NT2/D1 (cell line): ENCODE measurements around the gene RAD1.

Experiments
- DNase-seq: peaks from one replicate; pipeline ENCODE4 v3.0.0-alpha.2; 2011; ENCODE audit warnings: low read depth, low spot score
- H3K27me3 ChIP-seq: 2 replicates; pipeline ENCODE4 v1.6.0; 2011; ENCODE audit warnings: mild to moderate bottlenecking; ENCODE audit not compliant: insufficient read length, insufficient read depth
- H3K36me3 ChIP-seq: 2 replicates; pipeline ENCODE4 v1.6.1; 2011; ENCODE audit warnings: mild to moderate bottlenecking, low read length, mixed read lengths; ENCODE audit not compliant: insufficient read depth, insufficient read length
- H3K4me1 ChIP-seq: 2 replicates; pipeline ENCODE4 v1.5.1; 2011; ENCODE audit not compliant: insufficient read depth, insufficient read length
- H3K4me3 ChIP-seq: 2 replicates; pipeline ENCODE4 v1.5.1; 2011; ENCODE audit warnings: low read depth; ENCODE audit not compliant: insufficient read length
- H3K9ac ChIP-seq: 2 replicates; pipeline ENCODE4 v1.6.0; 2011; ENCODE audit warnings: low read depth; ENCODE audit not compliant: insufficient read length
- H3K9me3 ChIP-seq: 2 replicates; pipeline ENCODE4 v1.5.1; 2011; ENCODE audit warnings: mild to moderate bottlenecking, low read length; ENCODE audit not compliant: insufficient read depth
- SUZ12 ChIP-seq: IDR thresholded peaks from 2 replicates; pipeline ENCODE4 v1.6.1; 2011; ENCODE audit not compliant: insufficient read length, insufficient read depth; ENCODE audit errors: extremely low read depth
- YY1 ChIP-seq: IDR thresholded peaks from 2 replicates; pipeline ENCODE4 v1.6.1; 2011; ENCODE audit not compliant: insufficient read length, insufficient read depth
- ZNF274 ChIP-seq: IDR thresholded peaks from 2 replicates; pipeline ENCODE4 v1.6.1; 2011; ENCODE audit warnings: mild to moderate bottlenecking, low read depth, low read length

The RAD1 gene

DNA sequence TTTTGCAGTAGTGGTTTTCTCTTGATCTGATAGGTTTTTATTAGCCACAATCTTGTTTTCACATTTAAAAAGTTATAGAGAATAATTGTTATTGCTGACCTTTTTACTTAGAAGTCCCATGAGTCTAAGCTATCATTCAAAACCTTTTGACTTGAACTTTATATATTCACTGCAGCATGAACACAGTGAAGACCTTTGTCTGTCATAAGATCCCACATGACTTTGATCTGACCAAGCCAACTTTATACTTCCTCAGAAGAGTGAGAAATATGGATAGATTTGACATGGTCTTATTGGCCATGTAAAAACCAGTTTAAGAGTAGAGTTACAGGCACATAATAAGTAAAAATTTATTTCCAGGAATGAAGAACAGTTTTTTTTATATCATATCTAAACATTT is 34.1 kb downstream of the RAD1 start:
- no peaks in the 10 kb centered on the region for H3K27me3 ChIP-seq
- no peaks in the 10 kb centered on the region for H3K9me3 ChIP-seq
- TF ChIP-seq SUZ12 (no peak), ZNF274 (no peak), YY1 (no peak)
- DNase-seq = no peak
- H3K4me1 ChIP-seq = no peaks in the 10 kb centered on the region
- no peak overlapping the region for H3K4me3 ChIP-seq
- H3K9ac ChIP-seq = no peak overlapping the region
- no peaks in the 10 kb centered on the region for H3K36me3 ChIP-seq

- Histone ChIP-seq H3K9ac (no peak overlapping the region), H3K4me1 (no peaks in the 10 kb centered on the region), H3K27me3 (no peaks in the 10 kb centered on the region), H3K36me3 (no peaks in the 10 kb centered on the region), H3K4me3 (no peak overlapping the region), H3K9me3 (peaks cover 12% of the 10 kb centered on the region; the same call in 1 of the 2 replicates)
- no peak for DNase-seq
- TF ChIP-seq SUZ12 (no peak), YY1 (no peak), ZNF274 (no peak)
These were observed 39.0 kb downstream of the RAD1 start for GRCh38 chr5:34876275-34876674.

GRCh38 chr5:34870382-34870781 is 44.9 kb downstream of the RAD1 start:
- Histone ChIP-seq H3K9ac (no peak overlapping the region), H3K9me3 (0 out of 2 replicates have a peak, but pooled peaks cover 6% of the 10 kb centered on the region), H3K27me3 (no peaks in the 10 kb centered on the region), H3K4me3 (no peak overlapping the region), H3K36me3 (no peaks in the 10 kb centered on the region), H3K4me1 (no peaks in the 10 kb centered on the region)
- no peak for DNase-seq
- no peak for TF ChIP-seq SUZ12

DNA sequence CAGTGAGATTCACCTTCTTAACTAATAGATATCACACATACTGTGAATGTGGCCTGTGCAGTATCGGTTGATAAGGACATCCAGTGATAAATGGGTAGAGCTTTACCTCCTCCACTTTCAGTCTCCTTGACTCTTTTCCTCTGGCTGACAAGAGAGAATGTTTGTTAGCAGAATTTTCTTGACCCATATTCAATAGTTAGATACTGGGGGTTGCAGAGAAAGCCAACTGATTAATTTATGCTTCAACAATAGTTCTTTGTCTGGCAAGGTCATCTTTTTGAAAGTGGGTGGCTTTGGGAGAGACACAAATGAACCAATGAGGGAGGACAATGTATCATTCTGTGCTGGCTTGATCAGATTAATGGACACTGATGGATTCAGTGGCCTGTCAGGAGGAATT is 46.0 kb downstream of the RAD1 start:
- TF ChIP-seq SUZ12 = no peak
- TF ChIP-seq ZNF274 = no peak
- no peak for TF ChIP-seq YY1
- DNase-seq = no peak
- Histone ChIP-seq H3K4me1 (no peaks in the 10 kb centered on the region), H3K9me3 (no peaks in the 10 kb centered on the region), H3K36me3 (no peaks in the 10 kb centered on the region), H3K4me3 (no peak overlapping the region), H3K27me3 (no peaks in the 10 kb centered on the region), H3K9ac (no peak overlapping the region)

DNA sequence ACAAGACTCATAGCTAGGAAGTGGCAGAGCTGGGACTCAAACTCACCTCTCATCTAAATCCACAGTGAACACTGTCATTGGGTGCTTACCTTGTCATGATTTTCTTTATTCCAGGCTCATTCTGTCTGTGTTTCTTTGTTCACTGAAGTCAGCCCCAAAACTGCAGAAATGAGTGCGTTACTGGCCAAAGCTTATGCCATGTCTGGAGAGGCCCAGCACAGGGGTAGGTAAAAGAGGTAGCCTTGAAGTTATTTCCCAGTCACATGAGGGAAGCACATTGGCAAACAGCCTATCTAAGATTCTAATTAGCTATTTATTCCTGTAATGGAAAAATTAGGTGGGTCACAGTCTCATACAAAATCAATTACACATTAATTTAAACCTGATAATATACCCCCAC is 46.5 kb downstream of the RAD1 start:
- no peaks in the 10 kb centered on the region for H3K9me3 ChIP-seq
- H3K4me3 ChIP-seq = no peak overlapping the region
- H3K4me1 ChIP-seq = no peaks in the 10 kb centered on the region
- TF ChIP-seq SUZ12 (no peak), ZNF274 (no peak), YY1 (no peak)
- no peaks in the 10 kb centered on the region for H3K36me3 ChIP-seq
- no peak for DNase-seq
- no peak overlapping the region for H3K9ac ChIP-seq
- no peaks in the 10 kb centered on the region for H3K27me3 ChIP-seq

GRCh38 chr5:34867660-34868059 is 47.6 kb downstream of the RAD1 start:
- Histone ChIP-seq H3K9me3 (no peaks in the 10 kb centered on the region), H3K27me3 (no peaks in the 10 kb centered on the region), H3K4me1 (no peaks in the 10 kb centered on the region), H3K9ac (no peak overlapping the region), H3K4me3 (no peak overlapping the region), H3K36me3 (no peaks in the 10 kb centered on the region)
- DNase-seq = no peak
- TF ChIP-seq SUZ12 (no peak), YY1 (no peak), ZNF274 (no peak)

- Histone ChIP-seq H3K4me3 (no peak overlapping the region), H3K9ac (no peak overlapping the region), H3K36me3 (no peaks in the 10 kb centered on the region), H3K9me3 (no peaks in the 10 kb centered on the region), H3K4me1 (no peaks in the 10 kb centered on the region), H3K27me3 (no peaks in the 10 kb centered on the region)
- DNase-seq = no peak
- TF ChIP-seq ZNF274 (no peak), SUZ12 (no peak), YY1 (no peak)
These were observed 48.3 kb downstream of the RAD1 start for GRCh38 chr5:34866989-34867471.

DNA sequence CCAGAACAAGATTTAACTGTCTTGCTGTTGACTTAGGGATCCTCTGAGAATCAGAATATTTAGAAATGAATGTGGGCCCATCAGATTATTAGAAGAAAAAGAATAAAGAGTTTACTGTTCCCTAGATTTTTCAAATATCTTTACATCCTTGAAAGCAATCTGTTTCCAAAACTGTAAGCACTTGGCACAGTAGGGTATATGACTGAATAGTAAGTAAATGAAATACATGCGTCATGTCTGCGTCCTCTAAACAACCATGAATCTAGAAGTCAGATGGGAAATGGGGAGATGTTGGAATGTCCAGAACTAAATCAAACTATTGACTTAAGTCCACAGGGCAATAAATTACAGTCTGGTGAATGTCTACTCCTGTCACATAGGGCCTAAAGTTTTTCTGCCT is 50.2 kb downstream of the RAD1 start:
- Histone ChIP-seq H3K4me3 (no peak overlapping the region), H3K9me3 (no peaks in the 10 kb centered on the region), H3K27me3 (no peaks in the 10 kb centered on the region), H3K4me1 (no peaks in the 10 kb centered on the region), H3K9ac (no peak overlapping the region), H3K36me3 (no peaks in the 10 kb centered on the region)
- TF ChIP-seq SUZ12 (no peak), ZNF274 (no peak), YY1 (no peak)
- no peak for DNase-seq
